Sciatic nerve (tissue), 2 donors: ENCODE results near the gene NUP188. TPM values are rescaled to one million over a fixed set of nuclear protein-coding genes. Genes with fewer than 3 reads are reported as not detected.
"Not testable (repeated sequence)": the region's sequence is repeated elsewhere in the genome, so short reads cannot be mapped to it uniquely, and the experiment has no call there.

Source experiments
- ATAC-seq: fragments of 200-7000 bp; cut with Tn5 transposase; one replicate; pipeline ENCODE4 v1.9.1; 2020; ENCODE audit warnings: mild to moderate bottlenecking, moderate library complexity
- DNase-seq: peaks from one replicate; pipeline ENCODE4 v3.0.0-alpha.2; 2020; ENCODE audit warnings: low spot score
- intact Hi-C: fragments of 100-400 bp; cut with DNase I; formaldehyde crosslinking; loops from one replicate; pipeline ENCODE4 v1.14.2; 2022
- total RNA-seq: library from RNA; stranded (reverse); fragmentation: NEBNext Ultra II Directional; extraction: Animal tissue kit (Norgen Biotek cat#: 25700); gene quantifications from one replicate; pipeline ENCODE4 v1.2.1, GENCODE V29; 2021
- donor health status: DM: no; HTN: no; CAD: no.
- donor health status: DM: no; HTN: no; CAD: no.

NUP188 gene
- total RNA-seq, 1 donor from 2014 or later = 46.4 TPM

GRCh38 chr9:128936171-128936865 is 11.2 kb upstream of the NUP188 start:
- ATAC-seq (no peak), DNase-seq (no peak)
- intact Hi-C loops = no loop called here

GRCh38 chr9:128937310-128938165 is 10.0 kb upstream of the NUP188 start:
- intact Hi-C loops = no loop called here
- no peak for ATAC-seq
- DNase-seq = no peak

GRCh38 chr9:128940271-128940921 is 7.1 kb upstream of the NUP188 start:
- intact Hi-C loops = no loop called here
- ATAC-seq (no peak), DNase-seq (no peak)

- ATAC-seq = no peak
- intact Hi-C loops = no loop called here
- DNase-seq = no peak
These were observed 6.3 kb upstream of the NUP188 start for GRCh38 chr9:128940946-128941755.

GRCh38 chr9:128943832-128944620 is 3.5 kb upstream of the NUP188 start:
- ATAC-seq = no peak
- DNase-seq = peak; percentile 31
- intact Hi-C loops = no loop called here

- DNase-seq, intact Hi-C loops, ATAC-seq: not testable (repeated sequence)
These were observed 2.5 kb upstream of the NUP188 start for GRCh38 chr9:128944966-128945365.

- DNase-seq (peak; percentile 52), ATAC-seq (no peak)
- intact Hi-C loops = no loop called here
These were observed 1.5 kb upstream of the NUP188 start for GRCh38 chr9:128945798-128946501.

GRCh38 chr9:128946571-128947276 is 775 bp upstream of the NUP188 start:
- ATAC-seq (peak; percentile 43), DNase-seq (no peak)
- intact Hi-C loops = no loop called here

- ATAC-seq = peak; percentile 48
- intact Hi-C loops = no loop called here
- no peak for DNase-seq
These were observed 297 bp upstream of the NUP188 start for GRCh38 chr9:128947277-128947526.

GRCh38 chr9:128961403-128961802 is 13.9 kb downstream of the NUP188 start:
- DNase-seq, ATAC-seq, intact Hi-C loops: not testable (repeated sequence)

- DNase-seq (no peak), ATAC-seq (no peak)
- intact Hi-C loops = no loop called here
These were observed 22.0 kb downstream of the NUP188 start for GRCh38 chr9:128969491-128969890.

GRCh38 chr9:128972956-128973355 is 25.5 kb downstream of the NUP188 start:
- DNase-seq = no peak
- intact Hi-C loops = no loop called here
- ATAC-seq = no peak

- ATAC-seq = no peak
- no peak for DNase-seq
- intact Hi-C loops = no loop called here
These were observed 31.6 kb downstream of the NUP188 start for GRCh38 chr9:128979111-128979510.

- intact Hi-C loops = no loop called here
- ATAC-seq (no peak), DNase-seq (no peak)
These were observed 36.0 kb downstream of the NUP188 start for GRCh38 chr9:128983536-128983935.

- intact Hi-C loops = no loop called here
- no peak for ATAC-seq
These were observed 39.2 kb downstream of the NUP188 start for GRCh38 chr9:128986671-128987070.

GRCh38 chr9:128987805-128988204 is 40.3 kb downstream of the NUP188 start:
- DNase-seq (no peak), ATAC-seq (peak; percentile 39)
- intact Hi-C loops = no loop called here

More at GRCh38 chr9:128986671-128987070, 39.2 kb downstream of the NUP188 start:
- DNase-seq = no peak

- intact Hi-C loops = no loop called here
- ATAC-seq (no peak), DNase-seq (no peak)
These were observed 45.5 kb downstream of the NUP188 start for GRCh38 chr9:128992995-128993394.
